HEK293 (cell line): ENCODE data around the gene IGSF21.

Experiments
- CTCF ChIP-seq: fragments of 450-650 bp; formaldehyde crosslinking; IDR thresholded peaks from 2 replicates; pipeline ENCODE4 v1.5.1; 2016; ENCODE audit warnings: missing biosample characterization, missing genetic modification characterization
- GLIS2 ChIP-seq: fragments of 450-650 bp; formaldehyde crosslinking; IDR thresholded peaks from 2 replicates; pipeline ENCODE4 v1.5.1; 2016; ENCODE audit warnings: missing biosample characterization, missing genetic modification characterization
- HOXC10 ChIP-seq: sonication (generic); formaldehyde crosslinking; IDR thresholded peaks from 2 replicates; pipeline ENCODE4 v1.8.1; 2023; ENCODE audit warnings: mild to moderate bottlenecking, missing genetic modification reagents
- OVOL3 ChIP-seq: fragments of 450-650 bp; formaldehyde crosslinking; IDR thresholded peaks from 2 replicates; pipeline ENCODE4 v1.5.1; 2016; ENCODE audit warnings: missing biosample characterization, missing genetic modification characterization
- PBX3 ChIP-seq: sonication (generic); formaldehyde crosslinking; IDR thresholded peaks from 2 replicates; pipeline ENCODE4 v1.8.1; 2022; ENCODE audit warnings: mild to moderate bottlenecking, moderate library complexity, missing genetic modification reagents
- TCF7L2 ChIP-seq: IDR thresholded peaks from 2 replicates; pipeline ENCODE4 v1.6.1; 2011; ENCODE audit warnings: low read depth, mild to moderate bottlenecking, inconsistent platforms, low read length, moderate library complexity, borderline replicate concordance
- ZBTB11 ChIP-seq: fragments of 450-650 bp; formaldehyde crosslinking; conservative IDR thresholded peaks from 2 replicates; pipeline ENCODE4 v1.5.1; 2016; ENCODE audit warnings: low read depth, missing biosample characterization, missing genetic modification characterization
- ZNF138 ChIP-seq: fragments of 450-650 bp; formaldehyde crosslinking; IDR thresholded peaks from 2 replicates; pipeline ENCODE4 v1.5.1; 2016; ENCODE audit warnings: missing biosample characterization, missing genetic modification characterization, borderline replicate concordance
- ZNF292 ChIP-seq: fragments of 450-650 bp; formaldehyde crosslinking; IDR thresholded peaks from 2 replicates; pipeline ENCODE4 v1.5.1; 2016; ENCODE audit warnings: low read depth, missing biosample characterization, missing genetic modification characterization, borderline replicate concordance
- ZNF341 ChIP-seq: fragments of 450-650 bp; formaldehyde crosslinking; IDR thresholded peaks from 2 replicates; pipeline ENCODE4; 2016; ENCODE audit warnings: low read depth, missing biosample characterization, missing genetic modification characterization
- ZNF747 ChIP-seq: fragments of 450-650 bp; formaldehyde crosslinking; IDR thresholded peaks from 2 replicates; pipeline ENCODE4 v1.5.1; 2016; ENCODE audit warnings: missing biosample characterization, missing genetic modification characterization
- ZNF768 ChIP-seq: fragments of 450-650 bp; formaldehyde crosslinking; IDR thresholded peaks from 2 replicates; pipeline ENCODE4 v1.5.1; 2018; ENCODE audit warnings: missing biosample characterization, mild to moderate bottlenecking, missing genetic modification characterization
- ZNF777 ChIP-seq: fragments of 450-650 bp; formaldehyde crosslinking; IDR thresholded peaks from 2 replicates; pipeline ENCODE4 v1.5.1; 2017; ENCODE audit warnings: missing biosample characterization, missing genetic modification characterization, borderline replicate concordance
- ZSCAN30 ChIP-seq: fragments of 450-650 bp; IDR thresholded peaks from 2 replicates; pipeline ENCODE4 v1.5.1; 2018; ENCODE audit warnings: missing biosample characterization, mild to moderate bottlenecking, missing genetic modification characterization, moderate library complexity

- no peak for TF ChIP-seq ZNF747 (tag by site-specific recombination)
- TF ChIP-seq CTCF (tag by site-specific recombination): no peak
- TF ChIP-seq ZNF777 (tag by site-specific recombination): no peak
- no peak for TF ChIP-seq ZNF341 (tag by site-specific recombination)
- no peak for TF ChIP-seq TCF7L2
- TF ChIP-seq ZNF768 (tag by site-specific recombination): no peak
- TF ChIP-seq OVOL3 (tag by site-specific recombination): no peak
- TF ChIP-seq ZNF292: no peak
- TF ChIP-seq PBX3 (CRISPR knock-in tag): no peak
- TF ChIP-seq ZBTB11 (tag by site-specific recombination): no peak
- no peak for TF ChIP-seq ZNF138
- TF ChIP-seq ZSCAN30 (tag by site-specific recombination): no peak
- no peak for TF ChIP-seq GLIS2 (tag by site-specific recombination)
- no peak for TF ChIP-seq HOXC10 (CRISPR knock-in tag)
Measured at GRCh38 chr1:18198260-18198659, 90.7 kb downstream of the IGSF21 start.
